Pancreas (tissue), 10 donors: ENCODE results near the gene TNFAIP3. TPM values are rescaled to one million over a fixed set of nuclear protein-coding genes. Genes with fewer than 3 reads are reported as not detected.

ENCODE experiments used
- ATAC-seq, 4 donors: fragments of 200-7000 bp; cut with Tn5 transposase; one replicate each; pipeline versions ENCODE4 v1.8.0 to v1.9.1; 2020; ENCODE audit warnings: mild to moderate bottlenecking in 4 of 4, moderate library complexity in 4 of 4
- DNase-seq, 6 donors: peaks; one replicate each; pipeline ENCODE4 v3.0.0-alpha.2; 2020
- FAIRE-seq: peaks from 2 replicates; lab custom pipeline; 2012; peaks lifted over from hg19 to GRCh38; lab: Jason Lieb, UNC
- H3K27ac ChIP-seq, 4 donors: fragments of 200-600 bp; sonication (generic); 1 replicate in 3 of 4; 2 replicates in 1 of 4; pipeline versions ENCODE4 v1.5.0 to v1.8.0; 2020
- H3K27me3 ChIP-seq, 4 donors: fragments of 200-600 bp; one replicate each; pipeline ENCODE4 v1.8.0; 2021
- H3K36me3 ChIP-seq, 3 donors: fragments of 200-600 bp; sonication (generic) in 1 of 3; one replicate each; pipeline versions ENCODE4 v1.5.0 to v1.8.0; 2020 to 2021
- H3K4me1 ChIP-seq, 3 donors: fragments of 200-600 bp; one replicate each; pipeline ENCODE4 v1.8.0; 2021
- H3K4me3 ChIP-seq, 4 donors: fragments of 200-600 bp; sonication (generic) in 2 of 4; one replicate each; pipeline versions ENCODE4 v1.5.0 to v1.8.0; 2020 to 2021
- H3K9me3 ChIP-seq, 4 donors: fragments of 200-600 bp; one replicate each; pipeline ENCODE4 v1.8.0; 2021
- CTCF ChIP-seq, 4 donors: fragments of 200-600 bp; sonication (generic) in 3 of 4; IDR thresholded peaks; one replicate each; pipeline versions ENCODE4 v1.5.0 to v1.8.0; 2021; ENCODE audit warnings: antibody characterized with exemption in 4 of 4
- WGBS, 2 donors: extraction: QIAGEN DNeasy Blood & Tissue Kit; methylation state at CpG; one replicate each; pipeline ENCODE4 v1.1.7; 2013; 5-methylcytosine and 5-hydroxymethylcytosine counted together
- intact Hi-C, 3 donors: fragments of 100-400 bp; cut with DNase I; formaldehyde crosslinking; loops; one replicate each; pipeline versions ENCODE4 v1.11.1 to v1.14.2; 2022
- polyA plus RNA-seq, 2 donors: library from polyadenylated mRNA; stranded (reverse); fragments of 200-250 nt; gene quantifications; one replicate each; pipeline ENCODE4 v1.2.3, GENCODE V29; 2013
- total RNA-seq, 6 donors: library from RNA; stranded (reverse); fragmentation: NEBNext Ultra II Directional in 4 of 6; extraction: Animal tissue kit (Norgen Biotek cat#: 25700) in 4 of 6; gene quantifications; one replicate each; pipeline versions ENCODE4 v1.2.1 to v1.2.4, GENCODE V29; 2021 to 2023
- donor health status: healthy with polysubstance abuse.
- donor health status: DM: no; HTN: no; CAD: no; lungs with moderate emphysema.
- donor health status: DM: no; HTN: no; CAD: no.
- donor health status: control.
- donor health status: control.
- donor health status: Bipolar disorder and iron deficiency.
- donor health status: DM: yes; HTN: yes; CAD: no.
- donor health status: DM: no; HTN: no; CAD: no.
- donor health status: DM: no; HTN: no; CAD: no.
- donor health status: DM: yes; HTN: yes; CAD: no.

Gene TNFAIP3
- total and polyA plus RNA-seq, 8 donors: 9.3 to 59.2 (median 14.2) TPM

DNA sequence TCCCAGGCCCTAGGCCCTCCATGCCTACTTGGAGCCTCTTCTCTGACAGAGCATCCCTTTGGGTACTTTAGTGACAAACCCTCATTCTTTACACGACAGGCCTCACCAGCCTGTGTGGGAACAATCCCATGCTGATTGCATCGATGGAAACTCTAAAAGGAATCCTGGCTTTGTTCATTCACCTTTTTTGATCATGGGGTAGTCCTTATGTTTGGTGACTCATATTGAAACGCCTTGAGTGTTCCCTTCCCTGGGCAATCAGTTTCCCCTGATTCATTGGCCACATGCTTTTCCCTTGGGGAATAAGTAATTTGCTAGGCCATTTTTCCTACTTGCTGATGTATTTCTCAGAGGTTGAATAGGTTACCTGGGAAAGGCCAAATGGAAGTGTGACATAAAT is 14.7 kb upstream of the TNFAIP3 start:
- FAIRE-seq (no peak), DNase-seq (no peak), ATAC-seq (no peak)
- Histone ChIP-seq H3K36me3 (no peaks in the 10 kb centered on the region), H3K27ac (no peak overlapping the region), H3K4me3 (no peak overlapping the region), H3K4me1 (no peaks in the 10 kb centered on the region), H3K27me3 (no peaks in the 10 kb centered on the region), H3K9me3 (no peaks in the 10 kb centered on the region)
- no peak for TF ChIP-seq CTCF (IDR thresholded peaks at IDR 0.05)
- 75 to 78% methylated on average over 3 of the region's 3 CpGs for WGBS, 2 donors
- intact Hi-C loops: no loop called here

DNA sequence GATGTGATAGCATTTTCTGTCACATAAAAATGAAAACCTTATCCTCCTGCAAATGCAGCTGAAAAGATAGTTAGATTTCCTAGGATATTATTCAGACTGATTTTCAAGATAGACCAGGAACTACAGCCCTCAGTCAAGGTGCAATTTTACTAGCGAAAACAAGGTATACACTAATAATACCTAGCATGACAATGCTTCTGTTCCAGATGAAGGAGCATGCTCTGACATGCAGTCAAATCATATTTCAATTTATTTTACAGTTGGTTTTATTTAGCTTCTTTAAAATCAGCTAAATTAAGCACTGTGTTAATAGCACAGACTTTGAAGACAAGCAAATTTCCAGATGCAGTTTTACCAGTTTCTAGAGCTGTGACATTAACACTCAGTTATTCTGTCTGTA is 14.2 kb upstream of the TNFAIP3 start:
- Histone ChIP-seq H3K27ac (no peak overlapping the region), H3K9me3 (no peaks in the 10 kb centered on the region), H3K4me3 (no peak overlapping the region), H3K4me1 (no peaks in the 10 kb centered on the region), H3K36me3 (no peaks in the 10 kb centered on the region), H3K27me3 (no peaks in the 10 kb centered on the region)
- intact Hi-C loops: no loop called here
- FAIRE-seq (no peak), ATAC-seq (no peak), DNase-seq (no peak)
- no peak for TF ChIP-seq CTCF (IDR thresholded peaks at IDR 0.05)
- WGBS, 2 donors: 95 to 98% methylated on average over 1 of the region's 1 CpG

DNA sequence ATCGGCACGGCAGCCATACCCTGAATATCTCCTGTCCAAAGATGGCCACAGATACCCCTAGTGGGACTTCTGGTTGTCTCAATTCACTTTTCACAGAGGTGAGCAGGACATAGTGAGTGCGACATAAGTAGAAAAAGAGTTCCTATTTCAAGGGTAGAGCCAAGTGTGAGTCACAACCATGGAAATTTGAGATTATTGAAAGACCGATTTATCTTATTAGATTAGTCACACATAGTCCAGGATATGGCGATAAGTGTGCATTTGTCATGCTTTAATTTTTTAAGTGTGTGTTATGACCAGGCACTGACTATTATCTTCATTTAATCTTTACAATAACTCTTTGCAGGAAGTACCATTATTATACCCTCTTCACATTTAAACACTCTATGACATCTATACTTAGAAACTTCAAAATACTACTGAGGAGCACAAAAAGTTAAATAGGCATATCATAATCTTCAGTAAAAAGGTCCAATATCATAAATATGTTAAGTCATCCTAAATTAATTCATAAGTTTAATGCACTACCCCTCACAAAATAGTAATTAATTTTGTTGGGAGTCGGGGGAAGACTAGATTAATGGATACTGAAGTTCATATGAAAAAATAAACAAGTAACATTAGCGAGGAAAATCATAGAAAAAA is 13.4 kb upstream of the TNFAIP3 start:
- no peak for TF ChIP-seq CTCF (IDR thresholded peaks at IDR 0.05)
- no peak overlapping the region for H3K27ac ChIP-seq
- FAIRE-seq (no peak), DNase-seq (no peak), ATAC-seq (no peak)
- 78 to 90% methylated on average over 7 of the region's 7 CpGs for WGBS, 2 donors
- no peaks in the 10 kb centered on the region for H3K9me3 ChIP-seq
- H3K4me1 ChIP-seq: no peaks in the 10 kb centered on the region
- intact Hi-C loops: no loop called here
- H3K27me3 ChIP-seq: no peaks in the 10 kb centered on the region
- no peaks in the 10 kb centered on the region for H3K36me3 ChIP-seq
- H3K4me3 ChIP-seq: no peak overlapping the region

DNA sequence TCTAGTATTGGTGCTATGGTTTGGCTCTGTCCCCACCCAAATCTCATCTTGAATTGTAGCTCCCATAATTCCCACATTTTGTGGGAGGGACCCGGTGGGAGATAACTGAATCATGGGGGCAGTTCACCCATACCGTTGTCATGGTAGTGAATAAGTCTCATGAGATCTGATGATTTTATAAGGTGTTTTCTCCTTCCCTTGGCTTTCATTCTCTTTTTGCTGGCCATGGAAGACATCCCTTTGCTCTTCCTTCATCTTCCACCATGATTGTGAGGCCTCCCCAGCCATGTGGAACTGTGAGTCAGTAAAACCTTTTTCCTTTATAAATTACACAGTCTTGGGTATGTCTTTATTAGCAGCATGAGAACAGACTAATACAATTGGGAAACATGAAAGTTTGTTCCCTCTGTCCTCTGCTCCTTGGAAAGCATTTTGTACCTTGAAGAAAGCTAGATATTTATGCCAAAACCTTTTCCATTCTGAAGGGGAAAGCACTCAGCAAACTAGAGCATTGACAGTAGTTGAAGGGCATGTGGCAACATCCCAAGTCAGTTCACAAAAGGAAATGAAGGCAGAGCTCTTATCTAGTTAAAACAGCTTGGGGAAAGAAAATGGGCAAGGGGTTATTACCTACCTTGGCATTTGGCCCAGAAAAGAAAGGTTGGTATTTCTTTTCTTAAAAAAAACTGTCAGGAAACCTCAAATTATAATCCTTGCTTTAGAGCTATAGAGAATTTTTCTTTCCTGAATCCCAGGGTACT is 10.7 kb upstream of the TNFAIP3 start:
- TF ChIP-seq CTCF (IDR thresholded peaks at IDR 0.05): no peak
- intact Hi-C loops: no loop called here
- H3K9me3 ChIP-seq: no peaks in the 10 kb centered on the region
- WGBS, 2 donors: 94 to 96% methylated on average over 2 of the region's 2 CpGs
- ATAC-seq (no peak), DNase-seq (no peak), FAIRE-seq (no peak)
- H3K4me1 ChIP-seq: no peaks in the 10 kb centered on the region
- H3K27me3 ChIP-seq: no peaks in the 10 kb centered on the region
- H3K27ac ChIP-seq: no peak overlapping the region
- H3K4me3 ChIP-seq: no peak overlapping the region
- H3K36me3 ChIP-seq: no peaks in the 10 kb centered on the region

- DNase-seq (no peak), ATAC-seq (no peak), FAIRE-seq (no peak)
- Histone ChIP-seq H3K27me3 (no peaks in the 10 kb centered on the region), H3K4me3 (no peak overlapping the region), H3K36me3 (no peaks in the 10 kb centered on the region), H3K4me1 (no peaks in the 10 kb centered on the region), H3K27ac (no peak overlapping the region), H3K9me3 (no peaks in the 10 kb centered on the region)
- no peak for TF ChIP-seq CTCF (IDR thresholded peaks at IDR 0.05)
- 27 to 28% methylated on average over 3 of the region's 3 CpGs for WGBS, 2 donors
- intact Hi-C loops: no loop called here
Measured at GRCh38 chr6:137859025-137859424, 8.0 kb upstream of the TNFAIP3 start.
